Hematopoietic multipotent progenitor cell treated with erythropoietin and hydrocortisone succinate and interleukin-3 and kit ligand, for 4 days (in vitro differentiated cells): Measurements from ENCODE around the gene EEF1AKMT1.
A peak's percentile ranks its signal among the peaks of the same experiment; 100 is the strongest.

Experiments
- DNase-seq: peaks from one replicate; pipeline ENCODE4 v3.0.0-alpha.2; 2015

EEF1AKMT1 gene, protein sequence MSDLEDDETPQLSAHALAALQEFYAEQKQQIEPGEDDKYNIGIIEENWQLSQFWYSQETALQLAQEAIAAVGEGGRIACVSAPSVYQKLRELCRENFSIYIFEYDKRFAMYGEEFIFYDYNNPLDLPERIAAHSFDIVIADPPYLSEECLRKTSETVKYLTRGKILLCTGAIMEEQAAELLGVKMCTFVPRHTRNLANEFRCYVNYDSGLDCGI

GRCh38 chr13:20773194-20774080 is at the start of gene EEF1AKMT1:
Gene EEF1AKMT1 (minus strand): TSS chr13:20773961. CDS start chr13:20757598, 16,363 bp downstream.
- DNase-seq: peak; percentile 97

DNA sequence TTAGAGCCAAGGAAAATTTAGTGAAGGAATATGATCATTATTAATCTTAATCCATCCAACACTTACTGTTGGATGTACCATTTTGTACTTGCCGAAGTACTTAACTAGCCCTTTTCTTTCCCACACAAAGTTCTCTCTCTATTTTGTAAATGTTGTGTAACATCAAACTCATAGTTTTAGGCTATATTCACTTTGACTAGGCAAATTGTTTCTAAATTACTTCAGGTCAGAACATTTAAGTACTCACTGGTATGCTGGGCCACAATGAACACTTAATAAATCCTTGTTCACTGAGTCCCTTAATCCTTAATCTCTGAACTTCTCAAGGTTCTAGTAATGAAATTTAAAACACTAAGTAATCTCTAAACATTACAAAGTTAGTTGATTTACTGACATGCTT is 49.3 kb upstream of the EEF1AKMT1 start:
- no peak for DNase-seq

- no peak for DNase-seq
Observed at GRCh38 chr13:20822406-20822805, 48.6 kb upstream of the EEF1AKMT1 start.

DNA sequence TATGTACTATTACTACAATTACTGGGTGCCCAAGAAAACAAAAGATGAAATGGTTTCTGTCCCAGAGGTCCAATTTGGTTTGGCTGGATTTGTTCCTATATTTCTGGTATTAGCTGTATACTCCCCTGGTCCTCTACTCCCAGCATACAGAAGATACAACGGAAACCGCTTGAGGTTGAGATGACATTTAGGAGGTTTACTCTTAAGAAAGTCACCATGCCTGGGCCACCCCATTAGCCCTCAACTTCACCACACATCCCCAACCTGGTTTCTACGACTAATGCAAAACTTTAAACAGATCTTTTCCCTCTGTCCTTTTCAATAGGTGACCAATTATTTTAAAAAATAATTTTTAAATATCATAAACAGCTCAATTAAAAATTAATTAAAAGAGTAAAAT is 46.0 kb upstream of the EEF1AKMT1 start:
- DNase-seq: no peak

DNA sequence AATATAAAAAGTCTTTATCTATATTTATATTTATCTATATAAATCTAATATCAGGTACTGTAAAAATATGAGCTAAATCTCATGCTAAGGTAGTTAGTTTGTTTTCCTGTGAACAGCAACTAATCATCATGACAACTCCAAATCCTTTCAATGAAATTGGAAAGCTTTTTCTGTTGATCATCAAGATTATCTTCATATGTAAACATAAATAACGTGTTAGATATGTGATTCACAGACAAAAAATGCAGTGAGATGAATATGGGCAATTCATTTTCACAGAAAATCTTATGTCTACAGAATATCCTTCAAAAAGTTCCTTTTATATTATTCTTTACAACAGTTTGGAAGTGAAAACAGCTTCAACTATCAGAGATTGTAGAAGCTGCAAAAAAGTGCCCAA is 41.7 kb upstream of the EEF1AKMT1 start:
- no peak for DNase-seq

DNA sequence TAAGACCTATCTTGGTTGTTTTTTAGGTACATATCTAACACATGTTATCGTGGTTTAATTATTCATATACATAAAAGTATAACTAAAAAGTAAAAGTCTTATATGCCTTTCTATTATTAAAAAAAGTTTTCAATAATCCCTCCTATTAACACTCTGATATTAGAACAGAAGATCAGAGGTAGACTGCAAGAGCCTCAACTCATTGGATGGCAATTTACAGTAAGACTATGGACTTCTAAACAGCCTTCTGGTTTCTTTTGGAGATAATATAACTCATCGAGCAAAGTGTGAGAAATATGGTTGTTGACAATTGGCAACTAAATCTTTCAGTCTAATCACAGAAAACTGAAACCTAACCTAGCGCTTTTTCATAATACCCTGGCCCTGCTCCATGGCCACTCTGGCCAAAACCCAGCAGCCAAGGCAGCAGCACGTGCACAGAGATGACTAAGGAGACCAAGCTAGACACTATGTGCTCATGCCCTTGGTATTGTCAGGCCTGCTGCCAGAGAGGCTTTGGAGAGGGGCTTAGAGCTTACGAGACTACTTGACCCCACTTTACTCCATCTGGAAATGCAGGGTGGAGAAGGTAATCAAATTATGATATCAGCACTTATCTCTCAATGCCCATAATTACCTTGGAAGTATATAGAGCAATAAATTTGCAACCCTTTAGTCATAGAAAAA is 40.6 kb upstream of the EEF1AKMT1 start:
- DNase-seq: no peak

GRCh38 chr13:20812890-20813289 is 39.1 kb upstream of the EEF1AKMT1 start:
- DNase-seq: peak; percentile 31

- DNase-seq: no peak
Observed at GRCh38 chr13:20810808-20811207, 37.0 kb upstream of the EEF1AKMT1 start.

DNA sequence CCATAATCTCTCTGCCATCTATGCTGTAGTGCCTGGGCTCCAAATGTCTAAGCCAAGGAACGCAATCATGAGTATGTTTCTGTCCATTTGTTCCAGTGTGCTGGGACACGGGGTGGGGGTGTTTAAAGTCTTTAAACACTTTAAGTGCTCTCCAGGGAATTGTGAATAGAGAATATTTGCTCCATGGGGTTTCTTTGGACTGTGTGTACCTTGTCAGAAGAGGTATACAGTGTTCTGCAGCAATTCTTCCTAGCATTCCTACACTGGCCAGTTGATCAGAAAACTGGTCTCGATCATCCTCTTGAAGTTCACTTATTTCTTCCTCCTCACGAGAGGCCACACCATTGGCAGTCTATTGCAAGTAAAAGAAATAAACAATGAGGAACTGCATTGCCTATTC is 35.1 kb upstream of the EEF1AKMT1 start:
- no peak for DNase-seq

DNA sequence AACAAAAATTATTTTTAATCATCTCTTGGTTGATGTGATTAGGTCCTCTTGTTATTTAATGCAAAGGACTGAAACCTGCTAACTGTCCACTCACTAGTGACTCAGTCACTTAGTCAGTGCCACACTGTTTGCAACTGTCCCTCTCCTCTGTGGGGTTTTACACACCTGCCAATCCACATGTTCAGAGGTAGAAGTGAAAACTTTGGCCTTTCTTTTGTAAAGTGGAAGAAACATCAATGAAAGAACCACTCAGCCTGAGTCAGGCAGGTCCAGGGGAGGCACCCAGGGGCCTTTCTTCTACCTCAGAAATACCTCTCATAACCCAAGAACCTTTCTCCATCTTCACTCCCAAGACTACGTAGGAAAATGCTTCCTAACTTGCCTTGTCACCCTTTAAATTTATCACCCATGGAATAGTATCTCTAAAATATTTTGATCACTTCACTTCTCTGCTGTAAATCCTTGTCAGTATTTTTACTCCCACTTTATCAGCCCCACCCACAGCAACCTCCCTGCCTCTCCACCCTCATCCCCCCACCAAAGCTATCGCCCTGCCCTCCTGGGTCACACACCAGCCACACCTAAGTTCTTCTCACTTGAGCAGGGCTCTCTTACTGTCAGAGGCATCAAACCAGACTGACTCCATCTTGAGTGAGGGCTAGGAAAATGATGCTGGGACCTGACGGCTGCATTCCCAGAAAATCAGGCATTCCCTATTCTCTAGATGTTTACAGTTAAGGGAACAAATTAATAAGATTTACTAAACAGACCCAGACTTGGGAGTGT is 29.6 kb upstream of the EEF1AKMT1 start:
- DNase-seq: peak; percentile 27

GRCh38 chr13:20801707-20802106 is 27.9 kb upstream of the EEF1AKMT1 start:
- DNase-seq: peak; percentile 56

GRCh38 chr13:20799726-20800416 is 26.1 kb upstream of the EEF1AKMT1 start:
- no peak for DNase-seq

DNA sequence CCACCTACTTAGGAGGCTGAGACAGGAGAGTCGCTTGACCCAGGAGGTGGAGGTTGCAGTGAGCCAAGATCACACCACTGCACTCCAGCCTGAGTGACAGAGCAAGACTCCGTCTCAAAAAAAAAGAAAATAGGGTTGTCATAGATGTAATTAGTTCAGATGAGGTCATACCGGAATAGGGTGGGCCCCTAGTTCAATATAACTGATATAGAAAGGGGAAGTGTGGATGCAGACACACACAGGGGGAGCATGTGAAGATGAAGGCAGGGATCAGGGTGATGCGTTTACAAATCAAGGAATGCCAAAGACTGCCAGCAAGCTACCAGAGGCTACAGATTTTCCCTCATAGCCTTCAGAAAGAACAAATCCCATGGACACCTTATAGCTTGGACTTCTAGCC is 24.3 kb upstream of the EEF1AKMT1 start:
- DNase-seq: peak; percentile 77

- DNase-seq: peak; percentile 26
Observed at GRCh38 chr13:20796791-20797508, 23.2 kb upstream of the EEF1AKMT1 start.

- no peak for DNase-seq
Observed at GRCh38 chr13:20789665-20790064, 15.9 kb upstream of the EEF1AKMT1 start.

- no peak for DNase-seq
Observed at GRCh38 chr13:20788312-20788711, 14.6 kb upstream of the EEF1AKMT1 start.

GRCh38 chr13:20787180-20787579 is 13.4 kb upstream of the EEF1AKMT1 start:
- DNase-seq: no peak

DNA sequence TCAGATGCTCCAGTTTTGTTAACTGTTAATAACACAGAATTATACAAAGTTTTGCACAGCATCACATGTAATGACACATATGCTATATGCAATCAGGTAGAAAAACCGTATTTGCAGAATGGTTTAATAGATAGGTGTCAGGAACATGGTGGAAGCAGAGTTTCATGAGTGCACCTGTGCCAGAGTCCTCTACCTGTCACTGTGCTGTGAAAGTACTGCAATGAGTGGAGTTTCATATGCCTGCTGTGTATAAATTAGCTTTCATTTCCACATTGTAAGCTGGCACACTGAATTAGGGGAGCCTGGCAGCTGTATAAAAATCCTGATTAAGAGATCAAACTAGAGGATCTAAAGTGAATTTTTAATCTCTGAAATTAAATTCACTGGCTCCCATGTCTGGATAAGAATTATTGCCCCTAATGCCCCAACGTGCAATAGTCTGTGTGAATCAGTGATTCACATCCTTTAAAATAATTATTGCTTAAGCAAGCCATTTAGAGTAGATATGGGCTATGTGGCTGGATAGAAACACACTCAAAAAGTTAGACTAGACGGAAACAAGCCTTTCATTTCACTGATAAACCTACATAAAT is 8.5 kb upstream of the EEF1AKMT1 start:
- DNase-seq: no peak

GRCh38 chr13:20780317-20780716 is 6.6 kb upstream of the EEF1AKMT1 start:
- no peak for DNase-seq

- no peak for DNase-seq
Observed at GRCh38 chr13:20779405-20779804, 5.6 kb upstream of the EEF1AKMT1 start.

GRCh38 chr13:20778311-20778710 is 4.5 kb upstream of the EEF1AKMT1 start:
- DNase-seq: peak; percentile 24
